HG02870 (cell line): ENCODE results near the gene ACTL7A.
"Not testable (repeated sequence)": the region's sequence is repeated elsewhere in the genome, so short reads cannot be mapped to it uniquely, and the experiment has no call there.

Experiments used
- ATAC-seq: cut with Tn5 transposase; IDR thresholded peaks from one replicate; pipeline ENCODE4 v1.9.1; 2021; ENCODE audit warnings: mild to moderate bottlenecking, moderate library complexity; ENCODE audit not compliant: unreplicated experiment

Gene ACTL7A

GRCh38 chr9:108874058-108874788 is 12.2 kb downstream of the ACTL7A start:
- ATAC-seq, result no peak

GRCh38 chr9:108876425-108876824 is 14.4 kb downstream of the ACTL7A start:
- no peak for ATAC-seq

- ATAC-seq, result no peak
Observed at GRCh38 chr9:108877524-108877923, 15.5 kb downstream of the ACTL7A start.

- ATAC-seq, result no peak
Observed at GRCh38 chr9:108880738-108881316, 18.8 kb downstream of the ACTL7A start.

- ATAC-seq, result no peak
Observed at GRCh38 chr9:108882052-108882888, 20.2 kb downstream of the ACTL7A start.

- ATAC-seq, result no peak
Observed at GRCh38 chr9:108883085-108883484, 21.0 kb downstream of the ACTL7A start.

GRCh38 chr9:108884701-108885100 is 22.6 kb downstream of the ACTL7A start:
- ATAC-seq, result no peak

GRCh38 chr9:108885643-108886348 is 23.7 kb downstream of the ACTL7A start:
- ATAC-seq, result peak; percentile 98

- not testable (repeated sequence) for ATAC-seq
Observed at GRCh38 chr9:108886594-108887271, 24.7 kb downstream of the ACTL7A start.

- no peak for ATAC-seq
Observed at GRCh38 chr9:108889649-108890067, 27.6 kb downstream of the ACTL7A start.

GRCh38 chr9:108894225-108894997 is 32.3 kb downstream of the ACTL7A start:
- ATAC-seq, result no peak

- ATAC-seq, result no peak
Observed at GRCh38 chr9:108897324-108898096, 35.4 kb downstream of the ACTL7A start.

- ATAC-seq, result not testable (repeated sequence)
Observed at GRCh38 chr9:108899023-108899695, 37.1 kb downstream of the ACTL7A start.

GRCh38 chr9:108900176-108900575 is 38.1 kb downstream of the ACTL7A start:
- no peak for ATAC-seq

GRCh38 chr9:108903420-108904103 is 41.5 kb downstream of the ACTL7A start:
- no peak for ATAC-seq

GRCh38 chr9:108904161-108904560 is 42.1 kb downstream of the ACTL7A start:
- no peak for ATAC-seq

- no peak for ATAC-seq
Observed at GRCh38 chr9:108905494-108905893, 43.4 kb downstream of the ACTL7A start.

- ATAC-seq, result no peak
Observed at GRCh38 chr9:108910402-108910801, 48.3 kb downstream of the ACTL7A start.
